Mucosa of stomach (tissue), 1 donor: Measurements from ENCODE around the gene PTGDR.

ENCODE experiments used
- H3K27me3 ChIP-seq: one replicate; pipeline ENCODE4 v1.7.0; 2013; ENCODE audit warnings: mild to moderate bottlenecking, low read length; ENCODE audit not compliant: control insufficient read depth, insufficient read depth
- H3K36me3 ChIP-seq: one replicate; pipeline ENCODE4 v1.7.0; 2013; ENCODE audit warnings: low read length; ENCODE audit not compliant: control insufficient read depth, insufficient read depth
- H3K4me1 ChIP-seq: one replicate; pipeline ENCODE4 v1.7.0; 2013; ENCODE audit warnings: mild to moderate bottlenecking, low read length; ENCODE audit not compliant: control insufficient read depth, insufficient read depth
- H3K4me3 ChIP-seq: one replicate; pipeline ENCODE4 v1.7.0; 2013; ENCODE audit warnings: low read length
- H3K9ac ChIP-seq: one replicate; pipeline ENCODE4 v1.7.0; 2013; ENCODE audit warnings: mild to moderate bottlenecking, low read length, moderate library complexity
- H3K9me3 ChIP-seq: one replicate; pipeline ENCODE4 v1.7.0; 2013; ENCODE audit warnings: mild to moderate bottlenecking, low read length, moderate library complexity; ENCODE audit not compliant: control insufficient read depth
- donor health status: Pancreatic carcinoma.

PTGDR gene

DNA sequence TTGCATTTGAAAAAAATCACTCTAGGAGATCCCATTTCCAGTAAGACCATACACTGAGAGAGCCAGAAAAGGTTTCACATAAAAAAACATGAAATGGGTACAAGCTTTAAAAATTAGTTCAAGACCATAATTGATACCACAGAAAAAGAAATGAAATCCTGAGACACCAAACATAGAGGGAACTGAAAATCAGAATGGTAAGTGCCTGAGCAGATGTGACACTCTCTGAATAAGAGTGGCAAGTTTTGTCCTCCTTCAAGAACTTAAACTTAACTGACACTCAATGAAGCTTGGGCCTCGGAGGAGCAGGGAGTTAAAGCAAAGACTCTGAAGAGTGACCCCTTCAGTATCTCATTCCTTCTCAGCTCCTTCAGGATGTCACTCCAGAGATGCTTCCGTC, 23.2 kb upstream of the PTGDR start:
- Histone ChIP-seq H3K9me3 (no peaks in the 10 kb centered on the region), H3K4me1 (no peaks in the 10 kb centered on the region), H3K27me3 (no peaks in the 10 kb centered on the region), H3K9ac (no peak overlapping the region), H3K36me3 (no peaks in the 10 kb centered on the region), H3K4me3 (no peak overlapping the region)

GRCh38 chr14:52244997-52245396, 22.5 kb upstream of the PTGDR start:
- H3K9me3 ChIP-seq: no peaks in the 10 kb centered on the region
- H3K4me1 ChIP-seq: no peaks in the 10 kb centered on the region
- no peak overlapping the region for H3K4me3 ChIP-seq
- H3K27me3 ChIP-seq: no peaks in the 10 kb centered on the region
- H3K36me3 ChIP-seq: no peaks in the 10 kb centered on the region
- H3K9ac ChIP-seq: no peak overlapping the region

DNA sequence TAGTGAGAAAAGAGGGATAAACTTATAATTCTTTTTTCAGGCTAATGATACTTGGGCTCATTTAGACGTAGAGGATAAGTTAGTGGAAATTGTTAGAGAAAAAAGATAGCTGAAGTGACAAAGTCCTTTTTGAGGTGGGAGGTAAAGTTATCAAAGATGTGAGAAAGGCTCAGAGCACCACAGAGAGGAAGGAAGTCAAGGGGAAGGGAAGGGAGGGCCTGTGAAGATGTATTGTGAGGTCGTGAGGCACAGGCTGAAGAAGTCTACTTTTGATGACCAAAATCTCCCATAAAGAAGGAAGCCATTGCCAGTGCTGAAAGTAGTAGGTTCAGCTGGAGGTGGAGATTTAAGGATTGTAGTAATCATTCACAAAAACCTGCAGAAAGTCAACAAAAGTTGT, 19.4 kb upstream of the PTGDR start:
- Histone ChIP-seq H3K27me3 (no peaks in the 10 kb centered on the region), H3K36me3 (no peaks in the 10 kb centered on the region), H3K9ac (no peak overlapping the region), H3K9me3 (no peaks in the 10 kb centered on the region), H3K4me3 (no peak overlapping the region), H3K4me1 (no peaks in the 10 kb centered on the region)

- no peaks in the 10 kb centered on the region for H3K9me3 ChIP-seq
- H3K4me1 ChIP-seq: no peaks in the 10 kb centered on the region
- no peak overlapping the region for H3K4me3 ChIP-seq
- H3K9ac ChIP-seq: no peak overlapping the region
- H3K27me3 ChIP-seq: no peaks in the 10 kb centered on the region
- no peaks in the 10 kb centered on the region for H3K36me3 ChIP-seq
Measured at GRCh38 chr14:52251724-52252123, 15.8 kb upstream of the PTGDR start.

DNA sequence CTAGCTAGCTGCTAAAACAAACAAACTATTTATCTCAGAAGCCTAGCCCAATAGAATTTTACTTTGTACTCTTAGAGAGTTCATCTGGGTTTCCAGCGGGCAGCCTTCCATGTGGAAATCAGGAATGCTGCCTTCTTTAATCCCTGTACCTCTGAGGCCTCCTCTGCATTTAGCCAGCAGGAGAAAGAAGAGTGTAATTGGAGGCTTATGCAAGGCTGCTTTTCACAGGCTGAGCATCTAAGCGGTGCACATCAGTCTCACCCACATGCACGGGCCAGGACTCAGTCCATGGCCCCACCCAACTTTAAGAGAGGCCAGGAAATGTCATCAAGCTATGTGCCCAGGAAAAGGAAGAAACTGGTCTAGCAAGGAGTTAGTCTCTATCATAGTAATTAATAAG, 14.0 kb upstream of the PTGDR start:
- Histone ChIP-seq H3K9ac (no peak overlapping the region), H3K27me3 (no peaks in the 10 kb centered on the region), H3K36me3 (no peaks in the 10 kb centered on the region), H3K4me3 (no peak overlapping the region), H3K9me3 (no peaks in the 10 kb centered on the region), H3K4me1 (no peaks in the 10 kb centered on the region)

GRCh38 chr14:52254086-52254485, 13.4 kb upstream of the PTGDR start:
- Histone ChIP-seq H3K9me3 (no peaks in the 10 kb centered on the region), H3K36me3 (no peaks in the 10 kb centered on the region), H3K4me3 (no peak overlapping the region), H3K27me3 (no peaks in the 10 kb centered on the region), H3K4me1 (no peaks in the 10 kb centered on the region), H3K9ac (no peak overlapping the region)

- Histone ChIP-seq H3K9me3 (no peaks in the 10 kb centered on the region), H3K4me1 (no peaks in the 10 kb centered on the region), H3K36me3 (no peaks in the 10 kb centered on the region), H3K4me3 (no peak overlapping the region), H3K9ac (no peak overlapping the region), H3K27me3 (peaks cover 4% of the 10 kb centered on the region)
Measured at GRCh38 chr14:52258783-52259182, 8.7 kb upstream of the PTGDR start.

DNA sequence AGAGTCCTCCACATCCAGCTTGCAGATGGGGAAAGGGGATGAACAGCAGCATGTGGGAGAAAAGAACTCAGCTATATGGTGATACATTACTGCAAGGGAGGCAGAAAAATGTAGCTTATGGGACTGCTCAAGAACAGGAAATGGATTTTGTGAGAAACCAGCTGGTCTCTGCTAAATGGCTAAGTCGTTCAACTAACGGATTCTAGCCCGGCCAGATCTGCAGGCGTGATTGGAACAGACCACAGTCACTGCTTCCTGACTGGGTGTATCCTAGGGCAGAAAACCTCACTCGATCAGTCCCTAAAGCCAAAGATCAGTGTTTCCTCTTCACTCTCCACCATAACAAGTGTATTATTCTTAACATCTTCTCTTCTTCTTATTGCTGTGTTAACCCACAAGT, 8.1 kb upstream of the PTGDR start:
- Histone ChIP-seq H3K36me3 (no peaks in the 10 kb centered on the region), H3K9ac (no peak overlapping the region), H3K4me3 (no peak overlapping the region), H3K9me3 (no peaks in the 10 kb centered on the region), H3K4me1 (no peaks in the 10 kb centered on the region), H3K27me3 (peaks cover 6% of the 10 kb centered on the region)

GRCh38 chr14:52262600-52262999, 4.9 kb upstream of the PTGDR start:
- H3K4me3 ChIP-seq: no peak overlapping the region
- H3K4me1 ChIP-seq: no peaks in the 10 kb centered on the region
- no peaks in the 10 kb centered on the region for H3K36me3 ChIP-seq
- H3K9ac ChIP-seq: no peak overlapping the region
- H3K27me3 ChIP-seq: peaks cover 21% of the 10 kb centered on the region
- no peaks in the 10 kb centered on the region for H3K9me3 ChIP-seq

- Histone ChIP-seq H3K4me1 (peaks cover 4% of the 10 kb centered on the region), H3K36me3 (no peaks in the 10 kb centered on the region), H3K9ac (no peak overlapping the region), H3K4me3 (no peak overlapping the region), H3K27me3 (peaks cover 26% of the 10 kb centered on the region), H3K9me3 (no peaks in the 10 kb centered on the region)
Measured at GRCh38 chr14:52263190-52263589, 4.3 kb upstream of the PTGDR start.

DNA sequence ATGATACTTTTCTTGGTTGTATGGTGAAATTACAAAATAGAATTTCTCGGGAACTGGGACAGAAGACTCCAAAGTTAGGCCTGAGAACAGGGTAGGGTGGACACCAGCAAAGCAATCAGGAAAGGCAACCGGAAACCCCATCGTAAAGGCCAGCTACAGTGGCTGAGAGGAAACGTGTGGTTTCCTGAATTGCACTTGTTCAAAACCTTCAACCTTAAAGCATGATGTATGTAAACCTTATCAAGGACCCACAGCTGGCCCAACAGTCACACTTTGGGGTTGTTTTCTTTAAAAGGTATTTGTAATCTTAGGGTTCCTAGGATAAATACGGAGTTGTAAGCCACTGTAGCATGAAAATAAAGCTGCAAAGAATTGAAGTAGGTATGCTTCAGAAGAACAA, 2.2 kb upstream of the PTGDR start:
- Histone ChIP-seq H3K4me3 (no peak overlapping the region), H3K9me3 (no peaks in the 10 kb centered on the region), H3K9ac (no peak overlapping the region), H3K4me1 (peaks cover 5% of the 10 kb centered on the region), H3K36me3 (no peaks in the 10 kb centered on the region), H3K27me3 (peaks cover 45% of the 10 kb centered on the region)

DNA sequence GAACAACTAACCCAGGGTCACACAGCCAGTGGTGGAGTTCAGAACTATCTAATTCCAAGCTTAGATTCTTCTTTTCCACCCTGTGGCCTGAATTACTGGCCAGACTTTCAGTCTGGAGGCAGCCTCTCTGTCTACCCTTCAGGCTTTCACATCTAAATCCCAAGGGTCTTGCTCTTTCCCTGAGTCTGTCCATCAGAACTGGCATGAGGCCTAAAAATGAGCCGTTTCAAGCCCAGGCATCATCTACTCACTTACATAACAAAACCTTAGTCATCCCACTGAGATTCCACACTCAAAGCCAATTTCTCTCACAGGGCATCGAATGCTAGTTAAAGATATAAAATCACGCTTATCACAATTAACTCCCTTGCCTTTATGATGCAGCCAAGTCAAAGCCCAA, 1.3 kb upstream of the PTGDR start:
- Histone ChIP-seq H3K9me3 (no peaks in the 10 kb centered on the region), H3K4me1 (peaks cover 5% of the 10 kb centered on the region), H3K4me3 (no peak overlapping the region), H3K36me3 (no peaks in the 10 kb centered on the region), H3K27me3 (peaks cover 48% of the 10 kb centered on the region), H3K9ac (no peak overlapping the region)

GRCh38 chr14:52266782-52267181, 716 bp upstream of the PTGDR start:
- Histone ChIP-seq H3K4me1 (peaks cover 5% of the 10 kb centered on the region), H3K27me3 (peaks cover 51% of the 10 kb centered on the region), H3K36me3 (no peaks in the 10 kb centered on the region), H3K9ac (no peak overlapping the region), H3K4me3 (no peak overlapping the region), H3K9me3 (no peaks in the 10 kb centered on the region)
